Lower lobe of right lung (tissue), 2 donors: ENCODE measurements around the gene JARID2. TPM values are rescaled to one million over a fixed set of nuclear protein-coding genes. Genes with fewer than 3 reads are reported as not detected.

ENCODE experiments used
- ATAC-seq, 2 donors: fragments of 200-7000 bp; cut with Tn5 transposase; one replicate each; pipeline ENCODE4 v1.9.1; 2020 to 2022; ENCODE audit warnings: mild to moderate bottlenecking in 2 of 2, moderate library complexity in 2 of 2
- DNase-seq: peaks from one replicate; pipeline ENCODE4 v3.0.0-alpha.2; 2020
- H3K27ac ChIP-seq: fragments of 200-600 bp; one replicate; pipeline ENCODE4 v1.8.0; 2022
- H3K27me3 ChIP-seq: fragments of 200-600 bp; one replicate; pipeline ENCODE4 v1.8.0; 2022; ENCODE audit warnings: low read depth
- H3K36me3 ChIP-seq: fragments of 200-600 bp; one replicate; pipeline ENCODE4 v1.8.0; 2022; ENCODE audit warnings: mild to moderate bottlenecking
- H3K4me1 ChIP-seq: fragments of 200-600 bp; one replicate; pipeline ENCODE4 v1.8.0; 2022
- H3K4me3 ChIP-seq: fragments of 200-600 bp; one replicate; pipeline ENCODE4 v1.8.0; 2022; ENCODE audit warnings: mild to moderate bottlenecking
- H3K9me3 ChIP-seq: fragments of 200-600 bp; one replicate; pipeline ENCODE4 v1.8.0; 2022
- intact Hi-C: fragments of 100-400 bp; cut with DNase I; formaldehyde crosslinking; loops from one replicate; pipeline ENCODE4 v1.11.0; 2022
- total RNA-seq: library from RNA; stranded (reverse); fragmentation: NEBNext Ultra II Directional; extraction: Animal tissue kit (Norgen Biotek cat#: 25700); gene quantifications from one replicate; pipeline ENCODE4 v1.2.1, GENCODE V29; 2021
- TF ChIP-seq, protein P1 (sequence below): fragments of 200-600 bp; IDR thresholded peaks from one replicate; pipeline ENCODE4 v1.8.0; 2022; ENCODE audit warnings: antibody characterized with exemption, mild to moderate bottlenecking
- donor health status: DM: no; HTN: yes; CAD: no; lungs with severe emphysema.

JARID2 gene
- total RNA-seq, 1 donor from 2014 or later: 16.0 TPM

DNA sequence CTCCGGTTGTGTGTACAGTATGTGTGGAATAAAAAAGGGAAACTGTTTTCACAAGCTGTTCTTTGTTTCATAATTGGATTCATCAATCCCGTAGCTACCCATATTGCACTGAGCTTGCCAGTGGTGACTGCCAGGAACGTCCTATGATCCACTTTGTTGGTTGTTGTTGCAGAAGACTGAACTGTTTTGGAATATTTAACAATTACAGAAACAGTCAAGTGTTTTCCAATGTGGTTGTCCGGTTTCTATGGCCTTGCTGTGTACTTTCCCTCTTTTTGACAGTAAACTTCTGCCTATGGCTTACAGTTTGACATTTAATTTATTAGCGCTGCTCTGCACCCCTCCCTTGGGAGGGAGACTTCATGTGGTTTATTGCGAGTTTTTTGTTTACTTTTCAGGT lies 275.7 kb downstream of the JARID2 start:
- TF ChIP-seq, protein P1, sequence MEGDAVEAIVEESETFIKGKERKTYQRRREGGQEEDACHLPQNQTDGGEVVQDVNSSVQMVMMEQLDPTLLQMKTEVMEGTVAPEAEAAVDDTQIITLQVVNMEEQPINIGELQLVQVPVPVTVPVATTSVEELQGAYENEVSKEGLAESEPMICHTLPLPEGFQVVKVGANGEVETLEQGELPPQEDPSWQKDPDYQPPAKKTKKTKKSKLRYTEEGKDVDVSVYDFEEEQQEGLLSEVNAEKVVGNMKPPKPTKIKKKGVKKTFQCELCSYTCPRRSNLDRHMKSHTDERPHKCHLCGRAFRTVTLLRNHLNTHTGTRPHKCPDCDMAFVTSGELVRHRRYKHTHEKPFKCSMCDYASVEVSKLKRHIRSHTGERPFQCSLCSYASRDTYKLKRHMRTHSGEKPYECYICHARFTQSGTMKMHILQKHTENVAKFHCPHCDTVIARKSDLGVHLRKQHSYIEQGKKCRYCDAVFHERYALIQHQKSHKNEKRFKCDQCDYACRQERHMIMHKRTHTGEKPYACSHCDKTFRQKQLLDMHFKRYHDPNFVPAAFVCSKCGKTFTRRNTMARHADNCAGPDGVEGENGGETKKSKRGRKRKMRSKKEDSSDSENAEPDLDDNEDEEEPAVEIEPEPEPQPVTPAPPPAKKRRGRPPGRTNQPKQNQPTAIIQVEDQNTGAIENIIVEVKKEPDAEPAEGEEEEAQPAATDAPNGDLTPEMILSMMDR: no peak
- no peaks in the 10 kb centered on the region for H3K27me3 ChIP-seq
- DNase-seq (no peak), ATAC-seq (no peak)
- peak overlapping the region; percentile 53 for H3K27ac ChIP-seq
- H3K4me3 ChIP-seq: no peak overlapping the region
- H3K9me3 ChIP-seq: no peaks in the 10 kb centered on the region
- intact Hi-C loops: no loop called here
- H3K4me1 ChIP-seq: peaks cover 11% of the 10 kb centered on the region
- peaks cover 81% of the 10 kb centered on the region for H3K36me3 ChIP-seq

DNA sequence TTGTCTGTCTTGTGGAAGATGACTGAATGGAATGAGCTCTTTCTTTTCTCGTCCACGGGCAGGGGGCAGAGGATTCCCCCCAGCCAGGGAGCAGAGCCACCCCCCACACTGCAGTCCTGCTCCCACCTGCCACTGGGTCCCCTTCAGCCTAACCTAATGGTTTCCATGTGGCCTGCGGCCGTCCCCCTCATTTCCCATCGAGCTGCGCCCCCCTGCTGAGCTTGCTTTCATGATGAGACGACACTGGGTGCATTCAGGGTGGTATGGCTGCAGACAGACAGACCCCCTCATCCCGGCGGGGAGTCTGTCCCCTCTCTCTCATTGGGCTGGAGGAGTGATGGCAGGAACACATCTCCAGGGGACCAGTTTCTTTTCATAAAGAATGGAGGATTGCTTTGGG lies 276.2 kb downstream of the JARID2 start:
- intact Hi-C loops: no loop called here
- peaks cover 77% of the 10 kb centered on the region for H3K36me3 ChIP-seq
- no peaks in the 10 kb centered on the region for H3K9me3 ChIP-seq
- H3K27ac ChIP-seq: peak overlapping the region; percentile 53
- no peak overlapping the region for H3K4me3 ChIP-seq
- DNase-seq (no peak), ATAC-seq (no peak)
- H3K4me1 ChIP-seq: peaks cover 11% of the 10 kb centered on the region
- no peaks in the 10 kb centered on the region for H3K27me3 ChIP-seq
- TF ChIP-seq, protein P1: no peak

DNA sequence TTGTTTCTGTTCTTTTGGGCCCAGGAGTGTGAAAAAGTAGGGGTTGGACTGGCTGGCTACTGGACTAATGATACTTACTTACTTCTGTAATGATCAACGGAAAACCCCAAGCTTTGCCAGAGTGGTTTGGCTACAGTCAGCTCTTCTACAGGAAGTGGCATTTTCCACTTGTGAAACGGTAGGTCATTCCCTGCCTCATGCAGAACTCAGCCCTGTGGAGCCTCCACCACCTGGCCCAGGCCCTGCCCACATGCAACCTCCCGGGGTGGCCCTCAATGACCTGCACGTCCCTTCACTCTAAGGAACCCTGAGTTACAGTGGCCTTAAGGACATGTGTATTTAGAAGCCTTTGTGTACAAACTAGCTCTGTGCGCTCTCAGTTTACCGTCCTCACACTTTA lies 276.6 kb downstream of the JARID2 start:
- intact Hi-C loops: no loop called here

DNA sequence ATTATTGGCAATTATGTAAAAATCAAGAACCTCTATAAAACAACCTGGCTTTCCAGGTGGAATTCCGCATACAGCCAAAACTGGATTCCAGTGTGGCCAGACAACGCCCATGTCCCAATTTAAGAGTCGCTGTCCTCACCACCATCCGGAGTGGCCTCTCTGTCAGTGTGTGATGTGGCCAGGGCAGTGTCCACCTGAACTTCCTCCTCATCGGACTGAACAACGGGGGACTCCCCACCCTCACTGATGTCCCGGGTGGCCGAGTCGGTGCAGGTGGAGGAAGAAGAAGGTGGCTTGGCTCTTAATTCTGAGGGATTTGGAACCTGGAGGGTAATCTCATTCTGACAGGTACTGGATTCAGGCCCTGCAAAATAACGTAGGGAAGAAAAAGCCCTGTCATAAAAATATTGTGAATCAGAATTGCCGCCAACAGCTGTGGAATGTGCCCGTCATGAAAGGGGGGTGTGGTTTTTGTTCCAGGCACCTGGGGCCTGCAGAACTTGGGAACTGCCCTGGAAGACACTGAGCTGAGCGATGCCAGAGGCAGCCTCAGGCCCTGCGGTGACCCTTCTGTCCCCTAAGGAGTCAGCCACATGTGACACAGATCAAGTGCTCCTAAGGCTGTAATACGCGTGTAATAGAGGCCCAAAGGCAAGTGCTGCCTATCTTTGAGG lies 277.1 kb downstream of the JARID2 start:
- Histone ChIP-seq H3K4me3 (no peak overlapping the region), H3K4me1 (peaks cover 11% of the 10 kb centered on the region), H3K36me3 (peaks cover 67% of the 10 kb centered on the region), H3K9me3 (no peaks in the 10 kb centered on the region), H3K27ac (no peak overlapping the region), H3K27me3 (no peaks in the 10 kb centered on the region)
- DNase-seq (no peak), ATAC-seq (peak in 1 of 2 donors; percentile 37)
- intact Hi-C loops: no loop called here
- TF ChIP-seq, protein P1: no peak

More for the DNA sequence above, 276.6 kb downstream of the JARID2 start:
- H3K36me3 ChIP-seq: peaks cover 73% of the 10 kb centered on the region
- peak in 1 of 2 donors; percentile 43 for ATAC-seq
- no peak overlapping the region for H3K27ac ChIP-seq
- peaks cover 11% of the 10 kb centered on the region for H3K4me1 ChIP-seq
- DNase-seq: no peak
- no peak overlapping the region for H3K4me3 ChIP-seq
- no peaks in the 10 kb centered on the region for H3K27me3 ChIP-seq
- TF ChIP-seq, protein P1: no peak
- H3K9me3 ChIP-seq: no peaks in the 10 kb centered on the region

DNA sequence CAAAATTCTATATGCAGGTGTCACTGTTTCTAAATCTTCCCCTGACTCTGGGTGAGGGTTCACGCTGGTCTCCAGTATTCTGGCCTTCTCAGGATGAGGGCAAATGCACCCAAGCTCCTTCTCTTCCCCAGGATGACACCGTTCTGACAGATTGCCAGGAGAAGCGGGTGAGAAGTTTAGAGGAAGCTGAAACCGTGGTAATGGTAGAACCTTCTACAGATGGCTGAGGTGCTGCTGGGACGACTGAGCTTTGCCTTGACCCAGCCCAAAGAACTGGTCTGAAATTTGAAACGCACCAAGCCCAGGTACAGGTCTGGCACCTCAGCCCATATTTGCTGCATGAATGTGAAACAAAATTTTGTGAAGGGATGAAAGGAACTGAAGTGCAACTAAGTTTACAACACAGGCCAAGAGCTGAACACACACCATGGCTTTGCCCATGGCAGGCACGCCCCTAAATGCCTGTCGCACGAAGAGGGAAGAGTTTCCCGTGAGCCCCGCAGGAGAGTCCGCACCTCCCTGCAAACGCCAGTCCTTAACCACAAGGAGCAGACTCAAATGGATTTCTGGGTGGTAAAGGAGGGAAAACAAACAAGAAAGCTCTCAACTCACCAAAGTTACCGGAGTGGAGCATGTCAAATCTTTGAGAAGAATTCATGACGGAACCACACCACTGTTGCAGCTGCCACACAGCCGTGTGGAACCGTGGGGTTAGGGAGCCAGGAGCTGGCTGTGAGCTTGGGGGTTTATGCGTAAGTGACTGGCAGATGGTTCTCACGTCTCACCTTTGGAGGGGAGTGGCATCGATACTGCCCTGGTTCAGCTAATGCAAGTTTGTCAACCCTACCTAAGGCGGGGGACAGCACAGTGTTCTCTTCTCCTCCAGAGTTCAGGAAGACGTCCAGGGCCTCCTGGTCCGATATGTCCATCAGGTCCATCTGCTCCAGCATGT lies 278.1 kb downstream of the JARID2 start:
- TF ChIP-seq, protein P1: no peak
- intact Hi-C loops: no loop called here
- ATAC-seq (no peak), DNase-seq (no peak)
- Histone ChIP-seq H3K27ac (no peak overlapping the region), H3K9me3 (no peaks in the 10 kb centered on the region), H3K4me1 (peaks cover 11% of the 10 kb centered on the region), H3K36me3 (peaks cover 60% of the 10 kb centered on the region), H3K4me3 (no peak overlapping the region), H3K27me3 (no peaks in the 10 kb centered on the region)
